Measurements from ENCODE around the gene HSPA1L.

- TF ChIP-seq ATF3 (IDR thresholded peaks at IDR 0.05) (no peak), JUND (IDR thresholded peaks at IDR 0.05) (no peak), CTCF (IDR thresholded peaks at IDR 0.05 in 2 of 3, conservative IDR thresholded peaks at IDR 0.05 in 1 of 3; ENCODE audit: borderline replicate concordance in 1 of 3, insufficient read depth in 1 of 3, low read depth in 2 of 3, low read length in 2 of 3) (no peak), SRF (IDR thresholded peaks at IDR 0.05; ENCODE audit: low read depth) (no peak), REST (IDR thresholded peaks at IDR 0.05; ENCODE audit: low read depth) (no peak), TCF7L2 (IDR thresholded peaks at IDR 0.05; ENCODE audit: borderline replicate concordance, extremely low read depth, insufficient read depth, insufficient read length) (no peak), RAD21 (IDR thresholded peaks at IDR 0.05; ENCODE audit: low read depth) (no peak)
These were observed 9.1 kb downstream of the HSPA1L start for GRCh38 chr6:31805939-31806469.
